K562 (cell line): Measurements from ENCODE around the gene ATP1A2.

Source experiments
- CBX1 ChIP-seq: sonication (generic); IDR thresholded peaks from 2 replicates; pipeline ENCODE4 v1.6.1; 2016; ENCODE audit warnings: antibody characterized with exemption, low read depth, mild to moderate bottlenecking
- ETV6 ChIP-seq, 3 experiments: fragments of 150-350 bp in 1 of 3; sonication (generic) in 1 of 3; formaldehyde crosslinking in 1 of 3; IDR thresholded peaks; 2 replicates each; pipeline versions ENCODE4 v1.6.1 to v1.8.0; 2014 to 2022; ENCODE audit warnings: borderline replicate concordance in 2 of 3, low read depth in 2 of 3, antibody characterized with exemption in 1 of 3, low read length in 1 of 3, mild to moderate bottlenecking in 1 of 3, missing genetic modification reagents in 1 of 3
- FOXM1 ChIP-seq, 2 experiments: fragments of 450-650 bp in 1 of 2; sonication (generic) in 1 of 2; formaldehyde crosslinking in 1 of 2; IDR thresholded peaks; 2 replicates each; pipeline versions ENCODE4 v1.6.1 to v1.9.0; 2017 to 2022; ENCODE audit warnings: low read depth in 2 of 2, mild to moderate bottlenecking in 2 of 2, missing genetic modification reagents in 1 of 2, moderate library complexity in 1 of 2
- RAD51 ChIP-seq: fragments of 450-650 bp; IDR thresholded peaks from 2 replicates; pipeline ENCODE4 v1.7.1; 2016; ENCODE audit warnings: low read depth, mild to moderate bottlenecking, borderline replicate concordance
- TOE1 ChIP-seq, 2 experiments: fragments of 450-650 bp in 1 of 2; sonication (generic) in 1 of 2; formaldehyde crosslinking in 1 of 2; IDR thresholded peaks; 2 replicates each; pipeline versions ENCODE4 v1.7.1 to v1.8.0; 2016 to 2022; ENCODE audit warnings: borderline replicate concordance in 2 of 2, mild to moderate bottlenecking in 2 of 2, antibody characterized with exemption in 1 of 2, inconsistent platforms in 1 of 2, low read depth in 1 of 2, missing genetic modification reagents in 1 of 2, moderate library complexity in 1 of 2
- TF ChIP-seq, protein P1 (sequence below): sonication (generic); formaldehyde crosslinking; IDR thresholded peaks from 2 replicates; pipeline ENCODE4 v1.8.0; 2022; ENCODE audit warnings: mild to moderate bottlenecking, missing genetic modification reagents
- TF ChIP-seq, protein P2 (sequence below), 2 experiments: fragments of 450-650 bp; IDR thresholded peaks; 2 replicates each; pipeline ENCODE4 v1.6.1; 2016; ENCODE audit warnings: mild to moderate bottlenecking in 2 of 2, borderline replicate concordance in 1 of 2, low read depth in 1 of 2, moderate library complexity in 1 of 2
- TF ChIP-seq, protein P3 (sequence below), 3 experiments: IDR thresholded peaks in 2 of 3; conservative IDR thresholded peaks in 1 of 3; 2 replicates each; pipeline ENCODE4 v1.5.1; 2011 to 2012; ENCODE audit warnings: low read length in 3 of 3, mild to moderate bottlenecking in 3 of 3, control low read depth in 2 of 3, improper control_type of control experiment in 1 of 3, inconsistent platforms in 1 of 3, low read depth in 1 of 3, mixed read lengths in 1 of 3, moderate library complexity in 1 of 3; ENCODE audit not compliant: insufficient read depth in 2 of 3
- TF ChIP-seq, protein P4 (sequence below): fragments of 150-350 bp; conservative IDR thresholded peaks from 2 replicates; pipeline ENCODE4 v1.6.1; 2014; ENCODE audit warnings: low read length

DNA sequence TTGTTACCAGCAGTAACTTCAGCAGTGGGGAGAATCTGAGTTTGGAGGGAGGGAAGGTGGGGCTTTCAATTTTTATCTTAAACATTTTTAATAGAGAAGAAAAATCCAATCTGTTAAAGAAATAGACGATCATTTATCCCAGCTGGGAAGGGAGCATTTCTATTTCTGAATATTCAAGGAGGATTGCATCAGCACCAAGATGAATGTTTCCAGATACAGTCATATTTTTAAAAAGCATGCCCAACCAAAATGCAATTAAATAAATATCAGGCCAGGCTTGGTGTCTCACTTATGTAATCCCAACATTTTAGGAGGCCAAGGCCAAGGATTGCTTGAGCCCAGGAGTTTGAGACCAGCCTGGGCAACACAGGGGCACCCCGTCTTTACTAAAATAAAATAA, 34.2 kb downstream of the ATP1A2 start:
- TF ChIP-seq, protein P1, sequence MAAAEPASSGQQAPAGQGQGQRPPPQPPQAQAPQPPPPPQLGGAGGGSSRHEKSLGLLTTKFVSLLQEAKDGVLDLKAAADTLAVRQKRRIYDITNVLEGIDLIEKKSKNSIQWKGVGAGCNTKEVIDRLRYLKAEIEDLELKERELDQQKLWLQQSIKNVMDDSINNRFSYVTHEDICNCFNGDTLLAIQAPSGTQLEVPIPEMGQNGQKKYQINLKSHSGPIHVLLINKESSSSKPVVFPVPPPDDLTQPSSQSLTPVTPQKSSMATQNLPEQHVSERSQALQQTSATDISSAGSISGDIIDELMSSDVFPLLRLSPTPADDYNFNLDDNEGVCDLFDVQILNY (CRISPR knock-in tag) = no peak
- TF ChIP-seq, protein P2, sequence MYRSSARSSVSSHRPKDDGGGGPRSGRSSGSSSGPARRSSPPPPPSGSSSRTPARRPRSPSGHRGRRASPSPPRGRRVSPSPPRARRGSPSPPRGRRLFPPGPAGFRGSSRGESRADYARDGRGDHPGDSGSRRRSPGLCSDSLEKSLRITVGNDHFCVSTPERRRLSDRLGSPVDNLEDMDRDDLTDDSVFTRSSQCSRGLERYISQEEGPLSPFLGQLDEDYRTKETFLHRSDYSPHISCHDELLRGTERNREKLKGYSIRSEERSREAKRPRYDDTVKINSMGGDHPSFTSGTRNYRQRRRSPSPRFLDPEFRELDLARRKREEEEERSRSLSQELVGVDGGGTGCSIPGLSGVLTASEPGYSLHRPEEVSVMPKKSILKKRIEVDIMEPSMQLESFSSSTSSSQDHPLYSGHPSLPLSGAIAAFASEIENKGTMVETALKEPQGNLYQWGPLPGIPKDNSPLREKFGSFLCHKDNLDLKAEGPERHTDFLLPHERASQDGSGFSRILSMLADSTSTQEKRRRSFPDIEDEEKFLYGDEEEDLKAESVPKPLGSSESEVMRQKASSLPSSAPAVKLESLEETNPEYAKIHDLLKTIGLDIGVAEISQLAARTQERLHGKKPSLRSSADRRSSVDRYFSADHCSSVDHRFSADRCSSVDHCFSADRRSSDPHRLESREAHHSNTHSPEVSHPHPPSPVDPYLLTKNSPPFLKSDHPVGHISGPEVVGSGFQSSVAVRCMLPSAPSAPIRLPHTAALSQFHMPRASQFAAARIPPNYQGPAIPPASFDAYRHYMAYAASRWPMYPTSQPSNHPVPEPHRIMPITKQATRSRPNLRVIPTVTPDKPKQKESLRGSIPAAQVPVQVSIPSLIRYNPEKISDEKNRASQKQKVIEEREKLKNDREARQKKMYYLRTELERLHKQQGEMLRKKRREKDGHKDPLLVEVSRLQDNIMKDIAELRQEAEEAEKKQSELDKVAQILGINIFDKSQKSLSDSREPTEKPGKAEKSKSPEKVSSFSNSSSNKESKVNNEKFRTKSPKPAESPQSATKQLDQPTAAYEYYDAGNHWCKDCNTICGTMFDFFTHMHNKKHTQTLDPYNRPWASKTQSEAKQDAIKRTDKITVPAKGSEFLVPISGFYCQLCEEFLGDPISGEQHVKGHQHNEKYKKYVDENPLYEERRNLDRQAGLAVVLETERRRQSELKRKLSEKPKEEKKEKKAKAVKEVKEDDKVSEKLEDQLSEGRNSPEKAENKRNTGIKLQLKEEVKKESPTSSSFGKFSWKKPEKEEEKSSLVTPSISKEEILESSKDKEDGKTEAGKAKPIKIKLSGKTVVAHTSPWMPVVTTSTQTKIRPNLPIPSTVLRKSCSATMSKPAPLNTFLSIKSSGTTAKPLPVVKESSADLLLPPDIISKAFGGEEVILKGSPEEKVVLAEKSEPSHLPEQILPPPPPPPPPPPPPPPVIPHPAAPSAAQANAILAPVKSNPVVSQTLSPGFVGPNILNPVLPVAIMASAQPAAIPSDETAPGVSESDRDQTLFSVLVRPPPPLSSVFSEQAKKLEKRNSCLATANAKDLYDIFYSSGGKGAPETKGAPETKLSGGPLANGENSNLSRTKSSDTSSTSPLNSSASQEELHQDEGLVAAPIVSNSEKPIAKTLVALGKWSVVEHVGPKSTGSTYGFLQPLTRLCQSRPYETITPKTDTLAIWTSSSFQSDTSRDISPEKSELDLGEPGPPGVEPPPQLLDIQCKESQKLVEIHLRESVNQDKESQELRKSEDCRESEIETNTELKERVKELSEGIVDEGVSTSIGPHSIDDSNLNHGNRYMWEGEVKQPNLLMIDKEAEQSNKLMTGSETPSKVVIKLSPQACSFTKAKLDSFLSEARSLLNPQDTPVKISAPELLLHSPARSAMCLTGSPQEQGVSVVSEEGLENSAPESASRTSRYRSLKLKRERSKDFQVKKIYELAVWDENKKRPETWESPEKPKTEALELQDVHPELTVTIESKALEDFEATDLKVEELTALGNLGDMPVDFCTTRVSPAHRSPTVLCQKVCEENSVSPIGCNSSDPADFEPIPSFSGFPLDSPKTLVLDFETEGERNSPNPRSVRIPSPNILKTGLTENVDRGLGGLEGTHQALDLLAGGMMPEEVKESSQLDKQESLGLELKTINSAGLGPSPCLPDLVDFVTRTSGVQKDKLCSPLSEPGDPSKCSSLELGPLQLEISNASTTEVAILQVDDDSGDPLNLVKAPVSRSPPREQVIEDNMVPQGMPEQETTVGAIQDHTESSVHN (IDR thresholded peaks at IDR 0.05; ENCODE audit: borderline replicate concordance in 1 of 2, low read depth in 1 of 2) = no peak
- TF ChIP-seq, protein P3, sequence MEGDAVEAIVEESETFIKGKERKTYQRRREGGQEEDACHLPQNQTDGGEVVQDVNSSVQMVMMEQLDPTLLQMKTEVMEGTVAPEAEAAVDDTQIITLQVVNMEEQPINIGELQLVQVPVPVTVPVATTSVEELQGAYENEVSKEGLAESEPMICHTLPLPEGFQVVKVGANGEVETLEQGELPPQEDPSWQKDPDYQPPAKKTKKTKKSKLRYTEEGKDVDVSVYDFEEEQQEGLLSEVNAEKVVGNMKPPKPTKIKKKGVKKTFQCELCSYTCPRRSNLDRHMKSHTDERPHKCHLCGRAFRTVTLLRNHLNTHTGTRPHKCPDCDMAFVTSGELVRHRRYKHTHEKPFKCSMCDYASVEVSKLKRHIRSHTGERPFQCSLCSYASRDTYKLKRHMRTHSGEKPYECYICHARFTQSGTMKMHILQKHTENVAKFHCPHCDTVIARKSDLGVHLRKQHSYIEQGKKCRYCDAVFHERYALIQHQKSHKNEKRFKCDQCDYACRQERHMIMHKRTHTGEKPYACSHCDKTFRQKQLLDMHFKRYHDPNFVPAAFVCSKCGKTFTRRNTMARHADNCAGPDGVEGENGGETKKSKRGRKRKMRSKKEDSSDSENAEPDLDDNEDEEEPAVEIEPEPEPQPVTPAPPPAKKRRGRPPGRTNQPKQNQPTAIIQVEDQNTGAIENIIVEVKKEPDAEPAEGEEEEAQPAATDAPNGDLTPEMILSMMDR (IDR thresholded peaks at IDR 0.05 in 2 of 3, conservative IDR thresholded peaks at IDR 0.05 in 1 of 3; ENCODE audit: insufficient read depth in 2 of 3, low read depth in 1 of 3, low read length in 3 of 3) = no peak
- no peak for TF ChIP-seq CBX1
- no peak for TF ChIP-seq RAD51
- TF ChIP-seq, protein P4, sequence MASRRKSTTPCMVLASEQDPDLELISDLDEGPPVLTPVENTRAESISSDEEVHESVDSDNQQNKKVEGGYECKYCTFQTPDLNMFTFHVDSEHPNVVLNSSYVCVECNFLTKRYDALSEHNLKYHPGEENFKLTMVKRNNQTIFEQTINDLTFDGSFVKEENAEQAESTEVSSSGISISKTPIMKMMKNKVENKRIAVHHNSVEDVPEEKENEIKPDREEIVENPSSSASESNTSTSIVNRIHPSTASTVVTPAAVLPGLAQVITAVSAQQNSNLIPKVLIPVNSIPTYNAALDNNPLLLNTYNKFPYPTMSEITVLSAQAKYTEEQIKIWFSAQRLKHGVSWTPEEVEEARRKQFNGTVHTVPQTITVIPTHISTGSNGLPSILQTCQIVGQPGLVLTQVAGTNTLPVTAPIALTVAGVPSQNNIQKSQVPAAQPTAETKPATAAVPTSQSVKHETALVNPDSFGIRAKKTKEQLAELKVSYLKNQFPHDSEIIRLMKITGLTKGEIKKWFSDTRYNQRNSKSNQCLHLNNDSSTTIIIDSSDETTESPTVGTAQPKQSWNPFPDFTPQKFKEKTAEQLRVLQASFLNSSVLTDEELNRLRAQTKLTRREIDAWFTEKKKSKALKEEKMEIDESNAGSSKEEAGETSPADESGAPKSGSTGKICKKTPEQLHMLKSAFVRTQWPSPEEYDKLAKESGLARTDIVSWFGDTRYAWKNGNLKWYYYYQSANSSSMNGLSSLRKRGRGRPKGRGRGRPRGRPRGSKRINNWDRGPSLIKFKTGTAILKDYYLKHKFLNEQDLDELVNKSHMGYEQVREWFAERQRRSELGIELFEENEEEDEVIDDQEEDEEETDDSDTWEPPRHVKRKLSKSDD = no peak
- TF ChIP-seq FOXM1 (IDR thresholded peaks at IDR 0.05; ENCODE audit: low read depth) = no peak
- TF ChIP-seq FOXM1 (CRISPR knock-in tag; IDR thresholded peaks at IDR 0.05; ENCODE audit: low read depth) = no peak
- no peak for TF ChIP-seq ETV6 (IDR thresholded peaks at IDR 0.05; ENCODE audit: borderline replicate concordance in 1 of 2, low read depth in 2 of 2, low read length in 1 of 2)
- TF ChIP-seq ETV6 (CRISPR knock-in tag; IDR thresholded peaks at IDR 0.05; ENCODE audit: borderline replicate concordance) = no peak
- no peak for TF ChIP-seq TOE1 (IDR thresholded peaks at IDR 0.05; ENCODE audit: borderline replicate concordance)
- TF ChIP-seq TOE1 (CRISPR knock-in tag; IDR thresholded peaks at IDR 0.05; ENCODE audit: borderline replicate concordance, low read depth) = no peak
